CD1c-positive myeloid dendritic cell (primary cell): ENCODE results near the gene LIMCH1.
"Not testable (repeated sequence)": the region's sequence is repeated elsewhere in the genome, so short reads cannot be mapped to it uniquely, and the experiment has no call there.

Experiments used
- DNase-seq: peaks from one replicate; pipeline ENCODE4 v3.0.0-alpha.2; 2016; ENCODE audit errors: extremely low spot score

Gene LIMCH1

GRCh38 chr4:41723286-41723685, 185.3 kb downstream of the LIMCH1 start:
- no peak for DNase-seq

GRCh38 chr4:41725254-41725653, 187.3 kb downstream of the LIMCH1 start:
- DNase-seq: no peak

- no peak for DNase-seq
Measured at GRCh38 chr4:41727861-41728572, 190.1 kb downstream of the LIMCH1 start.

GRCh38 chr4:41728573-41728913, 190.6 kb downstream of the LIMCH1 start:
- no peak for DNase-seq

GRCh38 chr4:41731569-41732126, 193.7 kb downstream of the LIMCH1 start:
- DNase-seq: no peak

GRCh38 chr4:41734371-41734770, 196.4 kb downstream of the LIMCH1 start:
- no peak for DNase-seq

- not testable (repeated sequence) for DNase-seq
Measured at GRCh38 chr4:41737491-41737890, 199.5 kb downstream of the LIMCH1 start.

GRCh38 chr4:41741354-41741753, 203.4 kb downstream of the LIMCH1 start:
- DNase-seq: no peak

GRCh38 chr4:41744572-41745291, 206.8 kb downstream of the LIMCH1 start:
- DNase-seq: no peak

GRCh38 chr4:41745292-41746024, 207.5 kb downstream of the LIMCH1 start:
- DNase-seq: no peak

- no peak for DNase-seq
Measured at GRCh38 chr4:41746025-41746439, 208.1 kb downstream of the LIMCH1 start.

GRCh38 chr4:41746440-41747229, 208.7 kb downstream of the LIMCH1 start:
- no peak for DNase-seq

- no peak for DNase-seq
Measured at GRCh38 chr4:41747230-41748055, 209.5 kb downstream of the LIMCH1 start.

GRCh38 chr4:41748074-41748570, 210.2 kb downstream of the LIMCH1 start:
- DNase-seq: no peak

GRCh38 chr4:41748571-41749475, 210.9 kb downstream of the LIMCH1 start, which contains the start of gene PHOX2B:
PHOX2B (minus strand) TSS chr4:41748725; CDS start chr4:41748610, 115 bp downstream.
- no peak for DNase-seq

- DNase-seq: no peak
Measured at GRCh38 chr4:41749631-41750039, 211.7 kb downstream of the LIMCH1 start.
